Left hindlimb (tissue), 1 donor: ENCODE results near the gene CFAP206.
"Not testable (repeated sequence)": the region's sequence is repeated elsewhere in the genome, so short reads cannot be mapped to it uniquely, and the experiment has no call there.

Source experiments
- DNase-seq: peaks from one replicate; pipeline ENCODE4 v3.0.0-alpha.2; 2018

CFAP206 gene

DNA sequence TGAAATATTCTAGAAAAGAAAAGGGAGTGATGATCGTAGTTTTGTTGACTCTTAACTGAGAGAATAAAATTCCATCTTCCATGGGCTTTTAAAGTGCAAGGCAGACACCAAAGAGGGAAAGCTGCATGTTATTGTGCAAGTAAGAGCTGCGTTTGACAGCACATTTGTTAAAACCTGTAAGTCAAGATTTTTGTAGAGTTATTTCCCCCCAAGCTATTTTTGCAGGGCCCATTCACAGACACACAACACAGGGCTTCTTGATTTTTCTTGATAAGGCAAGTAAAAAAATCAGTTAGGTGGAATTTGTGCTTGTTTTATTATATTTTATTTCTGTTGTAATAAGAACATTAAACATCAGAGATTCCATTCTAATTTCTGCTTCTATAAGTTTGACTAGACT lies 13.8 kb downstream of the CFAP206 start:
- DNase-seq: no peak

DNA sequence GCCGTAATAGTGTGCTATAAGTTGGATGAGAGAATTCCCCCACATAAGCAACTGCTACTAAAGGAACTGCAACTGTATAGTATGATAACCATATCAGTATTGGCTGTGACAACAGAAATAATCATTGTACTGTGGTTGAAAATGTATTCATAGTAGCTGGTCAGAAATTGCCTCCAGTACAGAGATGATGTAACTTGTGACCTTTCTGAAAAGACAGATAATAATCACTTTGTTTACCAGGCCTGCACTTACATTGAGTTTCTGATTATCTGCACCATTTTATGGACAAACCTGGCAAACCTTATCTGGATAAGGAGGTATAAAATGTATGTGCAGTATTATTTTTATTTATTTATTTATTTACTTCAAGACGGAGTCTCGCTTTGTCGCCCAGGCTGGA lies 19.0 kb downstream of the CFAP206 start:
- no peak for DNase-seq

DNA sequence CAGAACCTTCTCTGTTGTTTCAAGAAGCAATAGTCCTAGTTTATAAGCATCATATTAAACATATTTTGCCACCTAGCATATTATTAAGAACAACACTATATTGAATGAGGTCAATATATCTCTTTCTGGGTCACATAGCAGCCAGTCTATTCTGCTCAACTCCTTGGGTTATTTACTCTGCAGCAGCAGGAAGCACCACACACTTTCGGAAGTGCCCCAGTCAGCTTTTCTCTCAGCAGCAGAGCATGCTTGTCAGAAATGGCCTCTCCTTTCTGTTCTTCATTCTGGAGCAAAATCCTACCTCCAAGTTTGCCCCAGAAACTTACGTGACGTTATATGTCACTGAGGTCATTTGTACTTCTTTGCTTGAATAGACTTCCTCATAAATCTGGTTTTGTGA lies 22.7 kb downstream of the CFAP206 start:
- DNase-seq: no peak

DNA sequence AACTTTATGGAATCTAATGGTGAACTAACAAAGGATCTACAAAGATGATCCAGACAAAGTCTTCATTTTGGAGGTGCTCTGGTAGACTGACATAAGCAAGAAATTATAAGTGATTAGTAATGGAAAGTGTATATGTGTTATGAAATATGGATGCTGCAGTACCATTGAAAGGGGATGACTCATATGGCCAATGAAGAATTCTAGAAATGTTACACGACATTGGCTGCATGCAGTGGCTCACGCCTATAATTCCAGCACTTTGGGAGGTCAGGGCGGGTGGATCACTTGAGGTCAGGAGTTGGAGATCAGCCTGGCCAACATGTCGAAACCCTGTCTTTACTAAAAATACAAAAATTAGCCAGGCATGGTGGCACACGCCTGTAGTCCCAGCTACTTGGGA lies 23.5 kb downstream of the CFAP206 start:
- DNase-seq: no peak

DNA sequence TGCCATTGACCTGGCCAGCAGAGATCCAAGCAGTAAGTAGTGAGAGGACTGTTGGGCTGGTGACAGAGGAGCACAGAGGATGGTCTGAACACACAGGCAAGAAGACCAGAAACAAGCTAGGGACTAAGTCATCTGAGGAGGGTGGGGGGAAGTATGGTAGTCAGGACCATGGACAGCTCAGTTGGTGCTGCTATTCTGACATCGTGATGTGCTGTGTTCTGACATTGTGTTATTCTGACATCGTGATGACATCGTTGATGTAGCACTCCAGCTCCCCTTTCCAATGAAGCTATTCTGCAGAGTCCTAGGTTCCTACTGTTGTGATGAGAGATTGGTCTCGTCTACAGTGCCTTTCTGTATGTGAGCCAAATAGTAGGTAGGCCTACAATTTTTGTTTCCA lies 28.7 kb downstream of the CFAP206 start:
- DNase-seq: peak; percentile 69

DNA sequence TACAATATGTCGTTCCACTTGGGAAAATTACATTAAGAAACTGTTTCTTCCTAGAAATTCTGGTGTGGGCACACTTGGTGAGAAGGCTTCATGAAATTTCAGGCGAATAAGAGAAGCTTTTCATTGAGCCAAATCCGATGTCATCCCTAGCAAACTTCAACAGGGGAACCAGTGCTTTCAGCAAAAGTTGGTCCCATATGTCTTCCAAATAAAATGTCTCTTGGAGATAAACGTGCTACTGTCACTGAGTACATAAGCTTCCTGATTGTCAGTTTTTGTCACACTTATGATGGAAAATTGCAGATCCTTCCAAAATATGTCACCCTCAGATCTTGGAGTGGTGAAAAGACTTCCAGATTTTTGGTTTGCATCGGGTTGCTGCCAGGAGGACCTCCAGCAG lies 33.9 kb downstream of the CFAP206 start:
- DNase-seq: no peak

DNA sequence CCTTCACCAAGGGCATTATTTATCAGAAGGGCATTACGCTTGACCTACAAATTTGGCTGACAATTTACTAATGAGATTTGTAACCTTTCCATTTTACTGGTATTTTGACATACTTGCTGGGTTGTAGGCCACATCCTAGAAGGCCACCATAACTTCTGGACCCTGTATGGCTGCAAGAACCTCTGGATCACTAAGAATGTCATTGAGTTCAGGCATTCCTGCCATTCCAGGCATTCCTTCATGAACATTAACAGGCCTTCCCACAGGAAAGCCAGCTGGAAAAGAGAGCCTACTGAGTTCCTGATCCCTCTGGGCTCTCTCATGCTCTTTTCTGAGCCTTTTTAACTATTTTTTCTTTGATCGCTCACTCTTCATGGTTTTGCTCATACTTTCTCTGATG lies 36.6 kb downstream of the CFAP206 start:
- DNase-seq: no peak

DNA sequence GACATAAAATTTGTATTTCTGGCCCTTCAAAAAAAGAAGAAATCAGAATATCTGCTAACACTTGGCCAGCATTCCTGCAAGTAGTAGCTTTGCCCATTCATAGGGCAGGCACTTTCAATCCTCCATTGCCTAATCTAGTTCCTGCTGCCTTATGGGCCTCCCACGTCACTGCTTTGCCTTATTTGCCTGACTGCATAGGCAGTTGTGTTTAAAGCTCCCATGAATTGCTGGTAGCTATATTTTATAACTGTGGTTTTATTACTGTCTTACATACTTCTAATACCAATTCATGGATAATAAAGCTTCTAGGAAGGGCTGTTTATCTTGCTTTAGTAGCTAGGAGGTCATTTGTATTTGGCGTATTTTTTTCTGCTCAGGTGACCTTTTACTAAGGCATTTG lies 57.3 kb downstream of the CFAP206 start:
- DNase-seq: no peak

DNA sequence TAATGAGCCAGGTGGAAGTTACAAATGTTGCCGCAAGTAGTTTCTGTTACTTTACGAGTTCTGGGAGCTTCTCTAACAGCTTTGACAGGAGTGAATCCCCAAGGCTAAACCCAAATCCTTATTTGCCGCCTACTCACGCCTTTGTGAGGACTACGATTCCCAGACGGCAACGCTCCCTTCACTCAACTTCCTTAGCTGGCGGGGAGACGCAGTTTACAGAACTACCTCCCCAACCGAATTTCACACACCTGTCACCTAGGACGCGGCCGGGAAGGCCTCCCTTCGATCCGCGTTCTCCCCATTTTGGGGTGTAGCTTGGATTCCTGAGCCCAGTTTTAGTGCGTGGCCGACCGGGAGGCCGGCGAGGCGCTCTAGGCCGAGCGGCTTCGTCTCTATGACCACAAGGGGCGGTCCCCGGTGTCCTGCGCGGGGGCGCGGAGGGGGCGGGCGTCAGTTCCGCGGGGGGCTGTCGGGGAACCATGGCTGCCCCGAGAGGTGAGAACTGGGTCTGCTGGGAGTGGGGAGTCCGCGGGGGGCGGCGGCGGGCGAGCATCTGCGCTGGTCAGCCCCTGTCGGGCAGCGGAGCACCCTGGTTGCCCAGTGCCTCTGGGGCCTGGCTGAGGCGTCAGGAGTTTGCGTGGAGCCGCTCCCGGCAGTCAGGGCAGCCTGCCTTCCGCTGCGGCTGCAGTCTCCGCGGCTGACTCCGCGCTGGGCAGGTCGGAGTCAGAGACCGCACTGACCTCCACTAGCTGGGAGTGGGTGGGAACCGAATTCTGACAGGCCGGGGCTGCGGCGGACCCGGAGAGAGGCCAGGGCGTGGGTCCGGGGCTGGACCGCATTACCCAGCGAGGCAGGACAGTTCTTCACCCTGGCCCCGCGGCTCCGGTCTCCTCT lies 65.0 kb downstream of the CFAP206 start, which contains the start of gene SLC35A1:
SLC35A1 (plus strand) TSS at position 450 of the 894 bp plus-strand sequence; CDS start at position 480, 30 bp downstream.
- DNase-seq: peak; percentile 91

DNA sequence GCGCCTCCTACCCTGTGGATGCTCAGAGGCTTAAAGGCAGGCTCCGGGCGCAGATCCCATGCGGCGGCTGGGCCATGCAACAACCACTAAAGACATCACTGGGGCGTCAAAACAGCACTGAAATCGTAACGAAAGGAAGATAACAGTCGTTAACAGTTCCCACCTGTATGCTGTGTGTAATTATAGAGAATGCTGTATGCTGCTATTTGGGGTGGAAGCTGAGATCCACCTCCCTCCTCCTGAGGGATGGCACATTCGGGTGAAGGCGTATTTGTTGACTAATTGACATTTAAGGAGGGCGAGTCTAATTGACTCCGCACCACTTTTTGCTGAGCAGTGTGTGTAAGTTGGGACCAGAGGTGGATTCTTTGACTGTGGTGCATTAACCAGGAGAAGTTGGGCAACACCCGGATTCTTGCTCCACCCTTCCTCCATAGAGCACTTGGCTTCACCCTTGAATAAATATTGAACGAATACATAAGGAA lies 65.7 kb downstream of the CFAP206 start:
- DNase-seq: no peak

DNA sequence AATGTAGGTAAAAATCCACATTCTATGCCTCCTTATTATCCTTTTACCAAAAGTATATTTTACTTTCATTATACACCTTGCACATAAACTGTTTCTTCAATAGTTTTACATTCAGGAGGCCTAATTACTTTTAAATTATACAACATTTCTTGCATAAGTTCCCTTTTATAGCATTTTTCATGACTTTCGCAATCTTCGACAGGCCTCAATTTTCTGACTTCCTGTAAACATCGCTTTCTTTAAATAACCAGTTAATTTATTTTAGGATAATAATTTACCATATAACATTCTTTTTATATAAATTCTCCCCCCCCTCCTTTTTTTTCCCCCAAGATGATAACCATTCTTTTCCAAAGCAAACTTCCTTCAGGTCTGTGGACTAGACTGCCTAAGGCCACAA lies 74.2 kb downstream of the CFAP206 start:
- no peak for DNase-seq

DNA sequence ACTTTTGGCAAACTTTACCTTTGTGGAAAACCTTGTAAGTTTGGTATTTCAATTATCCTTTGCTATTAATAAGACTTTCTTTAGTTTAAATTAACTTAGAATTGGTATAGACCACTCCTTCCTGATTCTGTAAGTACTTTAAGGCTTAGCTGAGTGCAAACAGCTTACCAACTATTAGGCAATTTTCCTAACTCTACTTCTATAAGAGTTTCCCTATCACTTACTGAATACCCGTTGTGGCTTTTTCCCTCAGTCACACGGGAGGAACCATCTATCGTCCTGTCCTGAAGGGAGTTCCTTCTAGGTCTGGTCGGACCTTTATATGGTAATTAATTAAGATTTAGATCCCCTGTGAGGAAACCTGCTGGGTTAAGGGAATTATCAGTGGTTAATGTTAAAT lies 74.6 kb downstream of the CFAP206 start:
- no peak for DNase-seq

DNA sequence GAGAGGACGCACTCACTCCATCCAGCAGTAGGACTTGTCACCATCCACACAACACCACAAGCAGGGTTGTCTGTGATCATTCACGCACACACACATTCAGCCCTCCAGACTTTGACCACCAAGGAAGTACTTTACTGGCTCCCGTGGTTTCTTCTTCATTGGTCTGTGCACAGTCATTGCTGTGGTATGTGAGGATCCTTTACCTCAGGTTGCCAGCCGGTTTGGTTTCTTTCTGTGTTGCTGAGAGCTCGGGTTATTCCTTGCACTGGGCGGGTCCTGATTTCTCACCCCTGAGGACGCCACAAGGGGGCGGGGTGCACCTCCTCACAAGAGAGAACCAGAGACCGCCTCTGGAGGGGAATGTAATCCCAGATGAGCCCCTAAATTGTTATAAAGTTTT lies 76.2 kb downstream of the CFAP206 start:
- no peak for DNase-seq

DNA sequence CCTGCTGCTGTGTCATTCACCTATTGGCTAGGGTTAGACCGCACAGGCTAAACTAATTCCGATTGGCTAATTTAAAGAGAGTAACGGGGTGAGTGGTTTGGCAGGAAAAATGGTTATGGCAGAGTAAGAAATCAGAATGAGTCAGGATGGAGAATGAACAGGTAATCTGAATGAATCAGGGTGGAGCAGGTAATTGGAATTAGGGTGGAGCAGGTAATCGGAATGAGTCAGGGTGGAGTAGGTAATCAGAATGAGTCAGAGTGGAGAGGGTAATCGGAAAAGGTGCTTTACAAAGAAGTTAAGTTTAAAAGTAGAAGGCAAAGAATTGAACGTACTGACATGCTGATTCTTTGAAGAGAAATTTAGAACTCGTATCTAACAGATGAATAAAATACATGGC lies 76.7 kb downstream of the CFAP206 start:
- no peak for DNase-seq

DNA sequence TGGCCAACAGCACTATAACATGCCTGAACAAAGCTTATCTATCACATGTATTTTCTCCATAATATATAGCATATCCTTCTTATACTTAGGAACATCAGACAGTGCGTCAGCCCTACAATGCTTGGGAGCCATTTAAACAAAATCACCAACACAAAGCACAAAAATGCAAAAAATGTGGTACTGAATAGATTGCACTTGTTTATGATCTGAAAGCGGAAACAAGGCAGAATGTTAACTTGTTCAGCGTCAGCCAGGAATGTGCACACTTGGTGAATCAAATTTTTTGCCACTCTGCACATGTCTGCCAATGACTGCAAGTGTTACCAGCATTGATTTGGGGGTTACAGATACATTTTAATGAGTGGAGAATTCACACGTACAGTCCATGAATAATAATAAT lies 79.8 kb downstream of the CFAP206 start:
- no peak for DNase-seq

DNA sequence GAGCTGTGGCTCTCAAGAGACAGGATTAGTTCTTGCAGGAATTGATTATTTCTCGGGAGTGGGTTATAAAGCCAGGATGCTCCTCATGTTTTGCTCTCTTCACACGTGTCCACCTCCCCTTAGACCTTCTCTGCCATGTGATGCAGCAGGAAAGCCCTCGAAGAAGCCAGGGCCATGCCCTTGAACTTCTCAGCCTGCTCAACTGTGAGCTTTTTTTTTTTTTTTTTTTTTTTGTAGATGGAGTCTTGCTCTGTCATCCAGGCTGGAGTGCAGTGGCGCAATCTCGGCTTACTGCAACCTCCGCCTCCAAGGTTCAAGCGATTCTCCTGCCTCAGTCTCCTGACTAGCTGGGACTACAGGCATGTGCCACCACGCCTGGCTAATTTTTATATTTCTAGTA lies 81.6 kb downstream of the CFAP206 start:
- DNase-seq: not testable (repeated sequence)

DNA sequence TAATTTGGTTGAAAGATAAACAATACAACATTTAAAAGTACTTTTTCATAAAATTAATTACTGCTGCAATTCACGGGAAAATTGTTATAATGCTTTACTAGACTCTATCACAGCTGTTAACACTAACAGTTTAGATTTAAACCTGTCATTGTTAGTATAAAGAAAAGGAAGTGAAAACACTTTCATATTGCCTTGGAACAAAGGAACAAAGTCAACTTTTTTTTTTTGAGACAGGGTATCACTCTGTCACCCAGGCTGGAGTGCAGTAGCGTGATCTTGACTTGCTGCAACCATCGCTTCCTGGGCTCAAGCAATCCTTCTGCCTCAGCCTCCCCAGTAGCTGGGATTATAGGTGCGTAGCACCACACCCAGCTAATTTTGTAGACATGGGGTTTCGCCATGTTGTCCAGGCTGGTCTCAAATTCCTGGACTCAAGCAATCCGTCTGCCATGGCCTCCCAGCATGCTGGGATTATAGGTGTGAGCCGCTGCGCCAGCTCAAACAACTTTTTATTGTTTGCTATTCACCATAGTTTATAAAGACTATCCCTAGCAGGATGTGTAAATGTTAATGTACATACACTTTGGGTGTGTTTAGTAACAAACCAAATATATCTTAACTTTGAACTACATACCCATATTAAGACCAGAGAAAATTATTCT lies 87.1 kb downstream of the CFAP206 start:
- no peak for DNase-seq

DNA sequence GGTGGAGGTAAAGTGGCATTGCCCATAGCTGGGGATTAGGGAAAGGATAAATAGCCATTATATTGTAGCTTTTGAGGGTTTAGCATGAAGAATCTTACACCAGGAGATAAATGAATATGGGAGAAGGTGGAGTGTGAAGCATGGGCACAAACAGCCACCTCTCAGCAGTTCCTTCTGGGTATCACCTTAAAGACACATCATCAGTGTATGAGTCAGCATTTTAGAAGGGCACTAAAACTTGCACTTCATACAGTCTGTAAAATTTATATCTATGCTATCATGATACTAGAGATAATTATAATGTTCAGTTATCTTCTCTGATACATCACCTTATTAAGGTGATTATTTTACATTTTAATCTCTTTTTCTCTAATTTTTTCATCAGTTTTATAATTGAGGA lies 90.3 kb downstream of the CFAP206 start:
- DNase-seq: no peak

DNA sequence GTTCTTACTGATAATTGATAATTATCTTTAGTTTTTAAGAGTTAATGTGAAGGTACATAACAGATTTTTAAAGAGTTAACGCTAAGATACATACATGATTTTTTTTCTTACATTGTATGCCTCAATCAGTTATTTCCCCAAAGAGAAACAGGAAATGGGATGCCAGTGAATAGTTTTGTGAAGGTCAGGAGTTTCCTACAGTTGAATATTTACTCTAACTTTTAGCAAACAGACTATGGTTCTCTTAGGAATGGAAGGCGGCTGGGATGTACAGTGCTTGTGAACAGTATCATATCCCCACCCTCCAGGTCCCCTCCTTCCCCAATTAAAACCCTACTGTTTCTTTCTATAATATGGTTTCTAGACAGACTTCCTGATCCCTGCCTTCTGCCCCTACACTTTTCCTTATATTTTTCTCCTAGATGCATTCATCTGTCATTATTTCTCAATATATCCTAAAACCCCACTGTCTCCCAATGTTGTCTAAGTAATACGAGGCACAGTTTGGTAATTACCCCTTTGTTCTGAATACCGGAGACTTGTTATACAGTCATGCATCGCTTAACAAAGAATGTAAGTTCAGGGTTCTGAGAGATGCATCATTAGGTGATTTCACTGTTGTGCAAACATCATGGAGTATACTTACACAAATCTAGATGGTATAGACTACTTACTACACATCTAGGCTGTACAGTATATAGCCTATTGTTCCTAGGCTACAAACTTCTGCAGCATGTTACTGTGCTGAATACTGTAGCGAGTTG lies 94.2 kb downstream of the CFAP206 start:
- no peak for DNase-seq

DNA sequence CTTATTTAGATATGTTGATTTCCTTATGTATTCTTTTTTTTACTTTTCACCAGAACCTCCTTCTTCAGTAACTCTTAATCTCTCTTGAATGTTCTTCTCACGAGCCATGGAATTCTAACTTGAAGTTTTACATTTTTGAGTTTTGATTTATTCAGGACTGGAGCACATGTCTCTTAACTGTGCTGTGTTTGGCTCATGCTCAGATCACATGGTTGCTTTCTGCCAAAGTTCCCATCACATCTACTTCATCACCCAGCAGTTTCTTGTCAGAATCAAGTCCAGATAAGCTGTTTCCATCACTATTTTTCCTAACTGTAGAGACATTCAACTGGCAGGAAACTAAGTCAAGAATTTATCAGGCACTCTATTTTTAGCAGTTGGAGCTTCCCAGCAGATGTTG lies 96.7 kb downstream of the CFAP206 start:
- no peak for DNase-seq
